Stimulated activated CD4-positive, alpha-beta T cell treated with anti-CD3 and anti-CD28 coated beads, Interleukin-4, amount 100 ng/mL, for 48 hours (primary cell): ENCODE data around the gene ANKAR.
"Not testable (repeated sequence)": the region's sequence is repeated elsewhere in the genome, so short reads cannot be mapped to it uniquely, and the experiment has no call there.

Experiments used
- DNase-seq, 2 donors: peaks; one replicate each; pipeline ENCODE4 v3.0.0-alpha.2; 2020; ENCODE audit warnings: low read depth in 2 of 2

Gene ANKAR, protein sequence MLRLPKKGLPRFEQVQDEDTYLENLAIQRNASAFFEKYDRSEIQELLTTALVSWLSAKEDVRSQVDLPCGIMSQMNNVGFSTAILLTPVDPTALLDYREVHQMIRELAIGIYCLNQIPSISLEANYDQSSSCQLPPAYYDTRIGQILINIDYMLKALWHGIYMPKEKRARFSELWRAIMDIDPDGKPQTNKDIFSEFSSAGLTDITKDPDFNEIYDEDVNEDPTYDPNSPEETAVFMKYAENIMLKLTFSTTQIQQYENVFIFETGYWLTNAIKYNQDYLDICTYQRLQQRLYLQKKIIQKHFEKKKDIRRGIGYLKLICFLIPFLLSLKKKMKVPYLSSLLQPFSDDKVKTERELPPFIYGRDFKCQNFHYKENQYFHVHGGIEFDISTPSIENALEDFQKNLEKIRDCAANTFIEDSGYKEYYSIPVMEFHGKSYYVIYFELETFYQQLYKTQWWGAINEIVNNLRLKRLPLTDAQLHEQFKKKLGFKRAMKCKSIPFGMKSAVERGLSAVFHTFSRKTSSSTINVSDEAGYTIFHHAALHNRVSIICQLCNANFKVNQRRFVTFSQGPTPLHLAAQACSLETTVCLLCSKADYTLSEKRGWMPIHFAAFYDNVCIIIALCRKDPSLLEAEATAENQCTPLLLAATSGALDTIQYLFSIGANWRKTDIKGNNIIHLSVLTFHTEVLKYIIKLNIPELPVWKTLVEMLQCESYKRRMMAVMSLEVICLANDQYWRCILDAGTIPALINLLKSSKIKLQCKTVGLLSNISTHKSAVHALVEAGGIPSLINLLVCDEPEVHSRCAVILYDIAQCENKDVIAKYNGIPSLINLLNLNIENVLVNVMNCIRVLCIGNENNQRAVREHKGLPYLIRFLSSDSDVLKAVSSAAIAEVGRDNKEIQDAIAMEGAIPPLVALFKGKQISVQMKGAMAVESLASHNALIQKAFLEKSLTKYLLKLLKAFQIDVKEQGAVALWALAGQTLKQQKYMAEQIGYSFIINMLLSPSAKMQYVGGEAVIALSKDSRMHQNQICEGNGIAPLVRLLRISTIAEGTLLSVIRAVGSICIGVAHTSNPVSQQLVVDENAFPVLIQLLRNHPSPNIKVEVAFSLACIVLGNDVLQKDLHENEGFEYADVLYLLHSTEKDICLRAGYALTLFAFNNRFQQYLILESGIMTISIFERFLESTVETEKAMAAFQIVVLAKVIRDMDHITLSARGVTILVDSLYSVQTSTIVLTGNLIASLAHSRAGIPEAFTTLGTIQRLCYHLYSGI (N-terminal part only)

DNA sequence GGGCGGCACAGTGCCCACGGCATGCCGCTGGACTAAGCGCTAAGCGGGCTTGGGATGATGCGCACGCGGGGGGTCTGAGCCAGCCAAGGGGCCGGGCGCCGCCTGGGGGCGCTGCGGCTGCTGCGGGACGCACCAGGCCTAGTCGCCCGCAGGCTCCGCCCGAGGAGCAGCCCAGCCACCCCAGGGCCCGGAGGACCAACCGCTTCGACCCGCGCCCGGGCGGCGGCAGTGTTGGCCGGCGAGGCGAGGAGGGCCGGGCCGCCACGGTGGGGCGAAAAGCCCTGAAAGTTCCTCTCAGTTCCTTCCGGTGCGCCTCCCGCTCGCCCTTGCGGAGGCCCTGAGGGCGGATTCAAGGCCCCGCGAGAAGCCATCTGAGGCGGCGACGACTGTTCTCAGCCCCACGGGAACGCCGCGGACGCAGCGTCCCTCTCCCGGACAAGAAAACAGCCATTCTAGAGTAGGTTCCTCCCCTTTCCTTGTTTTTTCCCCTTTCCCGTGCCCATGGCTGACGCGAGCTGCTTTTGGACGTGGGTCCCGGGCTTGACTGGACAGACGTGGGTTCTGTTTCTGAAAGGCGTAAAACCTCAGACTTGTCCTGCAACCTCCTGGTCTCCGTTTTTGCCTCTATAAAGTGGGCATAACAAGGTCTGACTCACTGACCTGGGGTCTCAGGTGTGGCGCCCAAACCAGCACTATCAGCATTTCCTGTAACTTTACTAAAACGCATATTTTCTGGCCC, at the start of gene ANKAR:
Gene ANKAR (plus strand): TSS at position 297 of the 739 bp plus-strand sequence. CDS start 1,821 bp downstream, outside the sequence.
- DNase-seq = peak; percentile 63 to 73

- no peak for DNase-seq
These were observed 48.8 kb upstream of the ANKAR start for GRCh38 chr2:189625636-189626035.

- no peak for DNase-seq
These were observed 46.7 kb upstream of the ANKAR start for GRCh38 chr2:189627789-189628188.

- DNase-seq = no peak
These were observed 45.5 kb upstream of the ANKAR start for GRCh38 chr2:189628817-189629530.

GRCh38 chr2:189629531-189630453, 44.7 kb upstream of the ANKAR start:
- DNase-seq = no peak

- DNase-seq = no peak
These were observed 42.6 kb upstream of the ANKAR start for GRCh38 chr2:189631849-189632248.

DNA sequence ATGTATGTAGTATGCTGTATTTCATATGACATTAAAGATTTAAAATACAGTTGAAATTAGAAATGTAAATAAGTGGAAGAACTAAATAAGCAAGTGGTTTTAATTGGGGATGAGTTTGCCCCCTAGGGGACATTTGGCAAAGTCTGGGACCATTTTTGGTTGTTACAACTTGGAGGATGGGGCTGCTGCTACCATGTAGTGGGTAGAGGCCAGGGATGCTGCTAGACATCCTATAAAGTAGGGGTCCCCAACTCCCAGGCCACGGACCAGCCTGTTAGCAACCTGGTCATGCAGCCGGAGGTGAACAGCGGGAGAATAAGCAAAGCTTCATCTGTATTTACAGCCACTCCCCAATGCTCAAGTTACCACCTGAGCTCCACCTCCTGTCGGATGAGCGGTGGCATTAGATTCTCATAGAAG, 41.1 kb upstream of the ANKAR start:
- no peak for DNase-seq

- no peak for DNase-seq
These were observed 39.1 kb upstream of the ANKAR start for GRCh38 chr2:189635353-189635752.

GRCh38 chr2:189638301-189639006, 36.0 kb upstream of the ANKAR start:
- DNase-seq = no peak

DNA sequence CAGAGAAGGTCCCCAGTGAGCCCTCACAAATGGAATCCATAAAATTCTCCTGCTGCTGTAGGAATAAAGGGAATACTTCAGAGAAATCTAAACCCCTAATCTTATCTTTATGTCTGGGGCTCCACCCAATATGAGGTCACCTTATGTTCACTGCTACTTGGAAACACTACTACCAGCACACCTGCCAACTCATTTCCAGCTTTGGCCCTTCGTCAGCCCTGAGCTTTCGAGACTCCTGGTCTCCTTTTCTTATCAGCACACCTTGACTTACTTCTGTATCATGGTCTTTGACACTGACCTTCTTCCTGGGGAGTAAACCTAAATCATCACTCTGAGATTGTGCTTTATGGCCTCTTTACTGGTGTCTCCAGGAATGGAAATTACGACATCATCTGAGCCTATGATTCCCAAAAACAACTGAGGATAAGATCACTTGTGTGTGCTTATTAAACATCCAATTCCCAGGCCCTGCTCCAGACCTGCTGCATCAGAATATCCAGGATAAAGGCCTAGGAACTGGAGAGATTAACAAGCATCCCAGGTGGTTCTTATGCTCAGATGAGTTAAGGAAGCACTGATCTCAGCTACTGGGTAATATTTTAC, 35.4 kb upstream of the ANKAR start:
- DNase-seq = no peak

GRCh38 chr2:189641002-189641401, 33.5 kb upstream of the ANKAR start:
- no peak for DNase-seq

- peak; percentile 15 to 32 for DNase-seq
These were observed 32.9 kb upstream of the ANKAR start for GRCh38 chr2:189641590-189641989.

- no peak for DNase-seq
These were observed 27.9 kb upstream of the ANKAR start for GRCh38 chr2:189646521-189646920.

DNA sequence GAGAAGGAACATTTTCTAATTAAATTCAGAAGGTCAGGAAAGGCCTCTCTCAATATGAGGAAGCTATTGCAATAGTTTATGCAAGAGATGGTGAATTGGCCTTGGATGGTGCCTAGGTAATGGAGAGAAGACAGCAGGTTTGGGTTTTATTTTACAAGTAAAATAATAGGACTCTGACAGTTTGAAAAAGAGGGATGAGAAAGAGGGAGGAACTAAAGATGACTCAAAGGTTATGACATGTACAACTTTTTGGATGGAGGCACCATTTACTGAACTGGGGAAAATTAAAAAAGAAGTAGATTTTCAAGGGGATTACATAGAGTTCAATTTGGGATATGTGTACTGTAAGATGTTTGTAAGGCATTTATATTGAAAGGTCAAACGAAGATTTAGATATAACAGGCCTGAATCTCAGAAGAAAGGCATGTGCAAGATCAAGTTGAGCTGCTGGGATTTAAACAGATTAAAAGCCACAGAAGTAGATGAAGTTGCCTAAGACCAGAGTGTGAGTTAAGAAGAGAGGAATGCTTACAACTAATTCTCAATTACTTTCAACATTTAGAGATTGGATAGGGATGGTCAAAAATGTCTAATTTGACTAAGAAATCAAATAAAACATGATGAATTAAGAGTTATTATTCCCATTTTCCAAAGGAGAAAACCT, 25.5 kb upstream of the ANKAR start:
- no peak for DNase-seq

DNA sequence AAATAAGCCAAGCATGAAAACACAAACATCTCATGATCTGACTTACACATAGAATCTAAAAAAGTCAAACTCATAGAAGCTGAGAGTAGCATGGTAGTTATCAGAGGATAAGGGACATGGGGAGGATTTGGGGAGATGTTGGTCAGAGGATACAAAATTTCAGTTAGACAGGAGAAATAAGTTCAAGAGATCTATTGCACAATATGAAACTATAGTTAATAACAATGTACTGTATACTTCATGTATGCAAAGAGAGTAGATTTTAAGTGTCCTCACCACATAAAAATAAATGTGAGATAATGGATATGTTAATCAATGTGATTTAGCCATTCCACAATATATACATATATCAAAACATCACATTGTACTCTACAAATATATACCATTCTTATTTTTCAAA, 23.2 kb upstream of the ANKAR start:
- DNase-seq = no peak

GRCh38 chr2:189653464-189653863, 21.0 kb upstream of the ANKAR start:
- DNase-seq = not testable (repeated sequence)

DNA sequence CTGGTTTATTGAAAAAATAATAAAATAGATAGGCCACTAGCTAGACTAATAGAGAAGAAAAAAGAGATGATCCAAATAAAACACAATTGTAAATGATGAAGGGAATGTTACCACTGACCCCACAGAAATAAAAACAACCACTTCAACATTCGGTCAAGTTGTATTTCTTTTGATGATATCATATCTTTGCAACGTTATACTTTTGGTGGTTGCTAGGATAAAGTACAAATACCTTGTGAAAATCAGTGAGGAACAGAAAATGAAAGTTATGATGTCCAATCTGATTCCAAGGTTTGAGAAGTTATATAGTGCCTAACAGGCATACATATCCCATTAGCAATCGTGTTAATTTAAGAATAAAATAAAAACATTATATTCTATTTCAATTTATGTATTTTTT, 19.8 kb upstream of the ANKAR start:
- no peak for DNase-seq

GRCh38 chr2:189657867-189658266, 16.6 kb upstream of the ANKAR start:
- DNase-seq = peak in 1 of 2 donors; percentile 11
